SK-N-SH treated with all-trans-retinoic acid at 6 μM for 48 hours (cell line): ENCODE results near the gene MTUS2.

Experiments used
- ATAC-seq: fragments of 200-7000 bp; cut with Tn5 transposase; 3 replicates; pipeline ENCODE4 v1.9.1; 2020; ENCODE audit warnings: mild to moderate bottlenecking, moderate library complexity
- ARNTL ChIP-seq: fragments of 450-650 bp; formaldehyde crosslinking; IDR thresholded peaks from 2 replicates; pipeline ENCODE4 v1.5.0; 2020; ENCODE audit warnings: low read depth, mild to moderate bottlenecking, moderate library complexity, borderline replicate concordance
- BACH2 ChIP-seq: fragments of 250-450 bp; sonication (Bioruptor Pico); IDR thresholded peaks from 2 replicates; pipeline ENCODE4 v1.9.0; 2021; ENCODE audit warnings: mild to moderate bottlenecking, borderline replicate concordance
- CREB5 ChIP-seq: fragments of 250-450 bp; sonication (Bioruptor Pico); IDR thresholded peaks from 2 replicates; pipeline ENCODE4 v1.5.1; 2020; ENCODE audit warnings: low read depth, mild to moderate bottlenecking, moderate library complexity
- CSDC2 ChIP-seq: fragments of 250-450 bp; sonication (Bioruptor Pico); IDR thresholded peaks from 2 replicates; pipeline ENCODE4 v1.5.0; 2020; ENCODE audit warnings: mild to moderate bottlenecking, moderate library complexity
- CSRNP3 ChIP-seq: fragments of 250-450 bp; sonication (Bioruptor Pico); IDR thresholded peaks from 2 replicates; pipeline ENCODE4 v1.5.1; 2021; ENCODE audit warnings: mild to moderate bottlenecking, moderate library complexity
- ESRRG ChIP-seq: fragments of 250-450 bp; sonication (Bioruptor Pico); IDR thresholded peaks from 2 replicates; pipeline ENCODE4 v1.6.1; 2021; ENCODE audit warnings: mild to moderate bottlenecking
- ISL1 ChIP-seq: fragments of 250-450 bp; sonication (Bioruptor Pico); IDR thresholded peaks from 2 replicates; pipeline ENCODE4 v2.1.2; 2022; ENCODE audit warnings: mild to moderate bottlenecking, moderate library complexity
- PATZ1 ChIP-seq: fragments of 250-450 bp; sonication (Bioruptor Pico); IDR thresholded peaks from 2 replicates; pipeline ENCODE4 v1.8.0; 2020; ENCODE audit warnings: mild to moderate bottlenecking, moderate library complexity, borderline replicate concordance
- RARB ChIP-seq: fragments of 250-450 bp; sonication (Bioruptor Pico); IDR thresholded peaks from 2 replicates; pipeline ENCODE4 v1.8.0; 2021; ENCODE audit warnings: mild to moderate bottlenecking, moderate library complexity
- SNAI2 ChIP-seq: fragments of 250-450 bp; sonication (Bioruptor Pico); IDR thresholded peaks from 2 replicates; pipeline ENCODE4 v1.5.0; 2020; ENCODE audit warnings: mild to moderate bottlenecking, moderate library complexity
- TCF4 ChIP-seq: fragments of 250-450 bp; sonication (Bioruptor Pico); IDR thresholded peaks from 2 replicates; pipeline ENCODE4 v1.8.0; 2021; ENCODE audit warnings: mild to moderate bottlenecking, moderate library complexity, borderline replicate concordance
- TOX ChIP-seq: fragments of 250-450 bp; sonication (Bioruptor Pico); IDR thresholded peaks from 2 replicates; pipeline ENCODE4 v1.8.0; 2021; ENCODE audit warnings: mild to moderate bottlenecking, moderate library complexity, borderline replicate concordance
- TSHZ2 ChIP-seq: fragments of 250-450 bp; sonication (Bioruptor Pico); IDR thresholded peaks from 2 replicates; pipeline ENCODE4 v1.5.0; 2020; ENCODE audit warnings: mild to moderate bottlenecking, moderate library complexity
- ZC3H10 ChIP-seq: fragments of 250-450 bp; sonication (Bioruptor Pico); IDR thresholded peaks from 2 replicates; pipeline ENCODE4 v1.5.1; 2021; ENCODE audit warnings: mild to moderate bottlenecking, moderate library complexity
- ZFP3 ChIP-seq: fragments of 250-450 bp; sonication (Bioruptor Pico); IDR thresholded peaks from 2 replicates; pipeline ENCODE4 v1.5.0; 2020; ENCODE audit warnings: mild to moderate bottlenecking, moderate library complexity
- ZFP30 ChIP-seq: fragments of 450-650 bp; formaldehyde crosslinking; IDR thresholded peaks from 2 replicates; pipeline ENCODE4 v1.5.0; 2022; ENCODE audit warnings: mild to moderate bottlenecking, moderate library complexity
- ZNF565 ChIP-seq: fragments of 450-650 bp; formaldehyde crosslinking; conservative IDR thresholded peaks from 2 replicates; pipeline ENCODE4 v1.5.0; 2020; ENCODE audit warnings: low read depth, mild to moderate bottlenecking, moderate library complexity
- ZNF70 ChIP-seq: fragments of 450-650 bp; formaldehyde crosslinking; IDR thresholded peaks from 2 replicates; pipeline ENCODE4 v1.5.0; 2020; ENCODE audit warnings: mild to moderate bottlenecking, moderate library complexity
- ZNF8 ChIP-seq: fragments of 450-650 bp; formaldehyde crosslinking; IDR thresholded peaks from 2 replicates; pipeline ENCODE4 v1.5.0; 2020; ENCODE audit warnings: mild to moderate bottlenecking, moderate library complexity

Gene MTUS2

GRCh38 chr13:28967029-28967915 lies 147.1 kb downstream of the MTUS2 start (continued):
- TF ChIP-seq TSHZ2 (CRISPR knock-in tag) (no peak), ZNF565 (no peak), ZFP3 (CRISPR knock-in tag) (no peak), CSDC2 (CRISPR knock-in tag) (no peak)
- TF ChIP-seq, all 23 proteins: peak for 0

- no peak for ATAC-seq
- TF ChIP-seq BACH2: no peak
- TF ChIP-seq ARNTL (CRISPR knock-in tag): no peak
- TF ChIP-seq TSHZ2 (CRISPR knock-in tag): no peak
- TF ChIP-seq ZNF70 (CRISPR knock-in tag): no peak
- TF ChIP-seq TCF4 (CRISPR knock-in tag): no peak
- no peak for TF ChIP-seq SNAI2 (CRISPR knock-in tag)
- no peak for TF ChIP-seq ISL1 (CRISPR knock-in tag)
Measured at GRCh38 chr13:28976195-28976594, 156.1 kb downstream of the MTUS2 start.

- TF ChIP-seq TOX (CRISPR knock-in tag) (no peak), BACH2 (no peak)
- ATAC-seq: no peak
Measured at GRCh38 chr13:28976636-28977035, 156.5 kb downstream of the MTUS2 start.

GRCh38 chr13:28978574-28978973 lies 158.4 kb downstream of the MTUS2 start:
- no peak for ATAC-seq
- no peak for TF ChIP-seq CREB5 (CRISPR knock-in tag)
- TF ChIP-seq RARB (CRISPR knock-in tag): no peak
- no peak for TF ChIP-seq TCF4 (CRISPR knock-in tag)
- no peak for TF ChIP-seq TOX (CRISPR knock-in tag)
- TF ChIP-seq ZNF8 (CRISPR knock-in tag): no peak
- no peak for TF ChIP-seq ESRRG (CRISPR knock-in tag)
- TF ChIP-seq SNAI2 (CRISPR knock-in tag): no peak
- TF ChIP-seq PATZ1 (CRISPR knock-in tag): no peak
- TF ChIP-seq ZNF565: no peak
- TF ChIP-seq BACH2: no peak
- no peak for TF ChIP-seq ISL1 (CRISPR knock-in tag)
- no peak for TF ChIP-seq ZFP30
- TF ChIP-seq ZC3H10 (CRISPR knock-in tag): no peak
- no peak for TF ChIP-seq ZFP3 (CRISPR knock-in tag)
- TF ChIP-seq TSHZ2 (CRISPR knock-in tag): no peak
- no peak for TF ChIP-seq CSRNP3 (CRISPR knock-in tag)
